Measurements from ENCODE around the gene HMGCS2. TPM values are rescaled to one million over a fixed set of nuclear protein-coding genes. Genes with fewer than 3 reads are reported as not detected.

HMGCS2 gene
- total and polyA plus RNA-seq, 4 donors, result 297 to 944 (median 841) TPM

- Histone ChIP-seq H3K4me1 (ENCODE audit: control insufficient read depth in 4 of 4, insufficient read depth in 4 of 4, low read length in 3 of 4) (peaks cover 0 to 14% (median 7%) of the 10 kb centered on the region in 4 donors), H3K9ac (ENCODE audit: low read depth in 1 of 2, low read length in 2 of 2) (no peak overlapping the region), H3K36me3 (ENCODE audit: control insufficient read depth in 4 of 4, insufficient read depth in 3 of 4, low read depth in 1 of 4, low read length in 3 of 4) (no peaks in the 10 kb centered on the region), H3K27ac (ENCODE audit: low read depth in 1 of 2, low read length in 2 of 2) (no peak overlapping the region), H3K27me3 (ENCODE audit: control insufficient read depth in 4 of 4, insufficient read depth in 4 of 4, low read length in 3 of 4) (no peaks in the 10 kb centered on the region), H3K4me3 (ENCODE audit: low read depth in 1 of 3, low read length in 3 of 3) (no peak overlapping the region), H3K9me3 (ENCODE audit: control insufficient read depth in 4 of 4, low read length in 3 of 4) (no peaks in the 10 kb centered on the region)
- WGBS, result 88% methylated on average over 2 of the region's 2 CpGs
- TF ChIP-seq FOXA2 (IDR thresholded peaks at IDR 0.05) (no peak), SP1 (IDR thresholded peaks at IDR 0.05) (no peak), ZBTB33 (IDR thresholded peaks at IDR 0.05) (no peak), RXRA (IDR thresholded peaks at IDR 0.05) (no peak), TAF1 (conservative IDR thresholded peaks at IDR 0.05) (no peak)
- no peak for DNase-seq (ENCODE audit: low spot score)
Measured at GRCh38 chr1:119818181-119818580, 49.5 kb upstream of the HMGCS2 start.

- H3K9me3 ChIP-seq (ENCODE audit: control insufficient read depth in 4 of 4, low read length in 3 of 4), result no peaks in the 10 kb centered on the region
- H3K4me1 ChIP-seq (ENCODE audit: control insufficient read depth in 4 of 4, insufficient read depth in 4 of 4, low read length in 3 of 4), result peaks cover 2 to 28% (median 17%) of the 10 kb centered on the region in 4 donors
- peak; percentile 64 for TF ChIP-seq SP1 (IDR thresholded peaks at IDR 0.05)
- TF ChIP-seq YY1 (IDR thresholded peaks at IDR 0.05), result peak; percentile 82
- TF ChIP-seq RAD21 (IDR thresholded peaks at IDR 0.05), result peak; percentile 12 to 26
- no peak for TF ChIP-seq ZBTB33 (IDR thresholded peaks at IDR 0.05)
- TF ChIP-seq RXRA (IDR thresholded peaks at IDR 0.05), result peak in 1 of 2 donors; percentile 43
- TF ChIP-seq JUND (IDR thresholded peaks at IDR 0.05), result peak; percentile 71 to 72
- TF ChIP-seq EGR1 (IDR thresholded peaks at IDR 0.05; ENCODE audit: low read depth in 2 of 2), result no peak
- peak; percentile 41 for TF ChIP-seq FOXA2 (IDR thresholded peaks at IDR 0.05)
- TF ChIP-seq GABPA (IDR thresholded peaks at IDR 0.05 in 1 of 2, conservative IDR thresholded peaks at IDR 0.05 in 1 of 2), result no peak
- no peak for TF ChIP-seq TAF1 (conservative IDR thresholded peaks at IDR 0.05)
- peak; percentile 89 to 91 for TF ChIP-seq HNF4A (conservative IDR thresholded peaks at IDR 0.05)
- TF ChIP-seq REST (IDR thresholded peaks at IDR 0.05), result peak; percentile 21
- TF ChIP-seq ATF3 (IDR thresholded peaks at IDR 0.05), result no peak
- TF ChIP-seq MAX (IDR thresholded peaks at IDR 0.05), result peak; percentile 41
- TF ChIP-seq NR2F2 (IDR thresholded peaks at IDR 0.05), result no peak
- no peak for TF ChIP-seq CTCF (IDR thresholded peaks at IDR 0.05; ENCODE audit: low read depth, low read length, missing input control)
- TF ChIP-seq FOXA1 (IDR thresholded peaks at IDR 0.05), result no peak
- TF ChIP-seq HNF4G (IDR thresholded peaks at IDR 0.05), result peak; percentile 61
- no peak for DNase-seq (ENCODE audit: low spot score)
- no peaks in the 10 kb centered on the region for H3K27me3 ChIP-seq (ENCODE audit: control insufficient read depth in 4 of 4, insufficient read depth in 4 of 4, low read length in 3 of 4)
- H3K27ac ChIP-seq (ENCODE audit: low read depth in 1 of 2, low read length in 2 of 2), result peak overlapping the region; percentile 34 to 57
- 27% methylated on average over 2 of the region's 2 CpGs for WGBS
- H3K4me3 ChIP-seq (ENCODE audit: low read depth in 1 of 3, low read length in 3 of 3), result no peak overlapping the region
- H3K9ac ChIP-seq (ENCODE audit: low read depth in 1 of 2, low read length in 2 of 2), result no peak overlapping the region
- no peaks in the 10 kb centered on the region for H3K36me3 ChIP-seq (ENCODE audit: control insufficient read depth in 4 of 4, insufficient read depth in 3 of 4, low read depth in 1 of 4, low read length in 3 of 4)
Measured at GRCh38 chr1:119816407-119816806, 47.7 kb upstream of the HMGCS2 start.
